ENCODE measurements around the gene KMT2B. TPM values are rescaled to one million over a fixed set of nuclear protein-coding genes. Genes with fewer than 3 reads are reported as not detected.

The KMT2B gene
- total and polyA plus RNA-seq, 9 of the 15 experiments (the other 6 are each of a cell fraction or from before 2014, with no cell fraction given), result 0.63 to 43.9 (median 8.1) TPM

- ChIA-PET POLR2A (interaction anchor here (1.2 kb wide), 1 partner anchor 83 kb away, joined by 4 read pairs; the partner anchor contains the start of gene HAUS5), CTCF (ENCODE audit: low intra/inter-chr PET ratio) (no interaction called here)
- no peak for DNase-seq (ENCODE audit: extremely low read depth in 1 of 4, low spot score in 3 of 4)
- no peaks in the 10 kb centered on the region for H3K9me1 ChIP-seq (ENCODE audit: control insufficient read depth, insufficient read depth, low read length)
- no peak overlapping the region for H3K27ac ChIP-seq (ENCODE audit: extremely low read depth, low read depth, low read length)
- no peak overlapping the region for H3K4me3 ChIP-seq
- no peak overlapping the region for H3K9ac ChIP-seq (ENCODE audit: insufficient read depth in 1 of 2, low read depth in 2 of 2, low read length in 2 of 2)
- intact Hi-C loops (cut with micrococcal nuclease), result no loop called here
- H3K4me2 ChIP-seq (ENCODE audit: insufficient read depth, low read length), result no peak overlapping the region
- BruUV-seq (replicated peaks), result no TSS peak
- TF ChIP-seq ETV1 (tag; conservative IDR thresholded peaks at IDR 0.05; ENCODE audit: low read depth) (no peak), BCOR (IDR thresholded peaks at IDR 0.05) (peak; percentile 29; the same call in 1 of the 2 replicates), GATA2 (CRISPR knock-in tag; IDR thresholded peaks at IDR 0.05) (no peak), EZH2 (IDR thresholded peaks at IDR 0.05; ENCODE audit: borderline replicate concordance, low read depth, low read length) (no peak), RBM25 (IDR thresholded peaks at IDR 0.05; ENCODE audit: low read depth, low read length, severe bottlenecking) (peak; percentile 4), CHD4 (IDR thresholded peaks at IDR 0.05; ENCODE audit: insufficient read depth, insufficient replicate concordance, low read depth, low read length, poor library complexity, severe bottlenecking) (no peak), ZFP91 (CRISPR knock-in tag; IDR thresholded peaks at IDR 0.05) (no peak), NR2C2 (CRISPR knock-in tag; IDR thresholded peaks at IDR 0.05) (no peak), NR2C2 (tag; IDR thresholded peaks at IDR 0.05) (no peak), NFE2L1 (tag; IDR thresholded peaks at IDR 0.05; ENCODE audit: borderline replicate concordance, low read depth) (no peak)
- no peaks in the 10 kb centered on the region for H3K79me2 ChIP-seq (ENCODE audit: control insufficient read depth, insufficient read depth, low read length)
- in situ Hi-C loops (cut with MboI), result no loop called here
- no peaks in the 10 kb centered on the region for H3K4me1 ChIP-seq (replicated peaks in 1 of 2; ENCODE audit: control insufficient read depth in 2 of 2, insufficient read depth in 2 of 2, low read length in 2 of 2)
- no peak for ATAC-seq
- H3K36me3 ChIP-seq (ENCODE audit: control insufficient read depth, insufficient read depth, low read length), result no peaks in the 10 kb centered on the region
- H2AFZ ChIP-seq (ENCODE audit: low read depth, low read length), result no peak overlapping the region
- no peak for FAIRE-seq
- peaks cover 5% of the 10 kb centered on the region; the same call in 1 of the 2 replicates for H3K9me3 ChIP-seq (replicated peaks; ENCODE audit: control insufficient read depth, insufficient read depth, low read depth, low read length)
- H4K20me1 ChIP-seq (replicated peaks; ENCODE audit: control insufficient read depth, insufficient read depth, low read length), result no peaks in the 10 kb centered on the region
- 5% methylated on average over 2 of the region's 2 CpGs for WGBS (ENCODE audit: insufficient coverage, low coverage, missing lambda C conversion rate)
- H3K27me3 ChIP-seq (ENCODE audit: control insufficient read depth in 2 of 2, insufficient read depth in 2 of 2, low read length in 2 of 2), result no peaks in the 10 kb centered on the region
These were observed 21.8 kb upstream of the KMT2B start for GRCh38 chr19:35695895-35696422.

Data from K562 (cell line).